ENCODE results near the gene FCRL4. TPM values are rescaled to one million over a fixed set of nuclear protein-coding genes. Genes with fewer than 3 reads are reported as not detected.

Gene FCRL4
- total RNA-seq, 4 donors from 2014 or later = not detected

GRCh38 chr1:157622471-157622870 lies 24.6 kb upstream of the FCRL4 start:
- TF ChIP-seq CTCF (IDR thresholded peaks at IDR 0.05; ENCODE audit: low read depth) = no peak

- no peak for TF ChIP-seq CTCF (IDR thresholded peaks at IDR 0.05; ENCODE audit: low read depth)
Measured at GRCh38 chr1:157618190-157618589, 20.3 kb upstream of the FCRL4 start.

GRCh38 chr1:157600236-157600635 lies 2.4 kb upstream of the FCRL4 start:
- TF ChIP-seq CTCF (IDR thresholded peaks at IDR 0.05; ENCODE audit: low read depth) = no peak

GRCh38 chr1:157596384-157596783 lies 1.5 kb downstream of the FCRL4 start:
- no peak for TF ChIP-seq CTCF (IDR thresholded peaks at IDR 0.05; ENCODE audit: low read depth)

DNA sequence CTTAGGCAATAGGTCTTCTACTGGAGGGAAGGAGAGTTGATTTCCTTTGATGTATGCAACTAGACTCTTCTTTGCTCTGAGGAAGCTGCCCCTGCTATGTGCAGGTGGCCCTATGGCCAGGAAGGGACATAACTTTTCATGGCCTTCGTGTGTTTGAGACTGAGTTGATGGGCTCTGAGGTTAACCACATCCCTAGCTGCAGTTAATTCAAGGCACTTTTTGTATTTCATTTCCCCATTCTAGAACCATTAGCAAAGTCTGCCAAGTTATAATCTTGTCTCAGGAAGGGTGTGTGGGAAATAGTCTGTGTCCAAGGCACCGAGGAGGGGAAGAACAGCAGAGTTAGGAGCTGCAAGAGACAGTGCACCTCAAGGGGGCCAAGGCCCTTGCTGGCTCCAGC lies 2.5 kb downstream of the FCRL4 start:
- no peak for TF ChIP-seq CTCF (IDR thresholded peaks at IDR 0.05; ENCODE audit: low read depth)

DNA sequence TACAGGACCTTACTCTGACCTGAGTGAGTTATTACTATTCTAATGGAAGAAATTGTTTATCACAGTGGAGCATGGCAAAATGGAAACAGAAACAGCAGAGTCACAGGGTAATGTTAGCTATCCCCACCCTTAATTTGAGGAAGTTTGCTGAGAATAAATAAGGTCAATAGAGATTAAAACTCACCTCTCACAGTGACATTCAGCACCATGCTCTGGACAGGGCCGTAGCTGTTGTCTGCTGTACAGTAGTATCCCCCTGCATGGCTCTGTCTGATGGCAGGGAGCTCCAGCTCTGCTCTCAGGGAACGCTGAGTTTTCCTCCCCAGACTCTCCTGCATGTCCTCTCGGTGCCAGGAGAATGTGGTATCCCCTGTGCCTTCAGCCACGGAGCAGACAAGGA lies 11.9 kb downstream of the FCRL4 start:
- TF ChIP-seq CTCF (IDR thresholded peaks at IDR 0.05; ENCODE audit: low read depth) = no peak

DNA sequence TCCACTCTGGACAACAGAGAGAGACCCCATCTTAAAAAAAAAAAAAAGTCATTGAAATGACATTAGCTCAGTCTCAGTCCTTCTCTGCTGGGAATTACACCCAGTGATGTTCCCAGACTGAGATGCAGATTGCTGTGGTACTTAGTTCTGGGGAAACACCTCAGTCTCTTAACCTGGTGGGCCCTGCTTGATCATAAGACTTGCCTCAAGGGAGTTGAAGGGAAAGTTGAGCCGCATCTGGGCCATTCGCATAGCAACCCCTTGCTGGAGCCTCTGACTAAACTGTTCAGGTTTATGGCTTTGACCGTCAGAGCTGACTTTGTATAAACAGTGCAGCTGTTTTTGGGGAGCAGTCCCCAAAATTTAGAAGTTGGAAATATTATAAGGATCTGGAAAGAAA lies 13.4 kb downstream of the FCRL4 start:
- TF ChIP-seq CTCF (IDR thresholded peaks at IDR 0.05; ENCODE audit: low read depth) = no peak

DNA sequence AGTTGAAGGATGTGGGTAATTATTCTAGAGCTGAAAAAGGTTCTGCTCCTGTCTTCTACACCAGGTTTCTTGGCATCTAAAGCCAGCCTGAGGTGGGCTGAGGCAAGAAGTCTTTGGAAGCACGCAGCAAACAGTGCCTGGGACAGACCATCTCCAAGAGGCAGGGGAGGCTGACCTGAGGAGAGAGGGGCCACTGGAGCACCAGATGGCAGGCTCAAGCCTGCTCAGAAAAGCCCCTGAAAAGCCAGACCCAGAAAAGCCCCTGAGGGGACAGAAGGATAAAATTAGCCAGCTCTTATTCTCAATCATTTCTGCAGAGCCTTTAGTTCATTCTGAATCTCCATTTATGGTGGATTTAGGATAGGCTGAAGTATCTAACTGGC lies 17.1 kb downstream of the FCRL4 start:
- no peak for TF ChIP-seq CTCF (IDR thresholded peaks at IDR 0.05; ENCODE audit: low read depth)
